Esophagus squamous epithelium (tissue), 5 donors: ENCODE data around the gene UGT3A2. TPM values are rescaled to one million over a fixed set of nuclear protein-coding genes. Genes with fewer than 3 reads are reported as not detected.

Source experiments
- DNase-seq: peaks from one replicate; lab custom pipeline; 2025; lab: John Stamatoyannopoulos, UW
- H3K27ac ChIP-seq, 4 donors: fragments of 200-600 bp; sonication (generic); one replicate each; pipeline ENCODE4 v1.5.1; 2016 to 2019; ENCODE audit warnings: mild to moderate bottlenecking in 1 of 4
- H3K27me3 ChIP-seq, 4 donors: fragments of 200-600 bp; sonication (generic); 1 replicate in 3 of 4; 2 replicates in 1 of 4; pipeline versions ENCODE4 v1.5.1 to v1.6.0; 2017 to 2021; ENCODE audit warnings: antibody characterized with exemption in 1 of 4
- H3K36me3 ChIP-seq, 3 donors: fragments of 200-600 bp; sonication (generic); one replicate each; pipeline ENCODE4 v1.5.1; 2016 to 2019
- H3K4me1 ChIP-seq, 3 donors: fragments of 200-600 bp; sonication (generic); one replicate each; pipeline ENCODE4 v1.5.1; 2017 to 2019
- H3K4me3 ChIP-seq, 4 donors: fragments of 200-600 bp; sonication (generic); 1 replicate in 3 of 4; 2 replicates in 1 of 4; pipeline ENCODE4 v1.5.1; 2016 to 2019; ENCODE audit warnings: mild to moderate bottlenecking in 2 of 4, moderate library complexity in 1 of 4
- H3K9me3 ChIP-seq, 3 donors: fragments of 200-600 bp; sonication (generic); one replicate each; pipeline ENCODE4 v1.5.1; 2016 to 2019
- CTCF ChIP-seq, 6 experiments: fragments of 450-650 bp in 4 of 6; fragments of 200-600 bp in 2 of 6; sonication (generic) in 2 of 6; IDR thresholded peaks; one replicate each; pipeline ENCODE4 v1.5.1; 2016 to 2019; ENCODE audit warnings: antibody characterized with exemption in 6 of 6, mild to moderate bottlenecking in 4 of 6, moderate library complexity in 4 of 6
- POLR2A ChIP-seq, 4 donors: fragments of 450-650 bp; IDR thresholded peaks; one replicate each; pipeline ENCODE4 v1.6.1; 2017; ENCODE audit warnings: antibody characterized with exemption in 4 of 4, mild to moderate bottlenecking in 4 of 4, moderate library complexity in 3 of 4
- WGBS, 2 donors: methylation state at CpG; one replicate each; pipeline ENCODE4 v1.1.5; 2018; 5-methylcytosine and 5-hydroxymethylcytosine counted together
- intact Hi-C: fragments of 100-400 bp; cut with DNase I; formaldehyde crosslinking; loops from one replicate; pipeline ENCODE4 v1.15.0; 2022
- total RNA-seq, 4 donors: library from RNA; depleted of rRNA; stranded (reverse); fragments of >200 nt; gene quantifications; one replicate each; pipeline ENCODE4 v1.1.0, GENCODE V29; 2016
- donor health status: DM: yes; HTN: yes; CAD: no.

UGT3A2 gene
- total RNA-seq, 4 donors from 2014 or later = not detected

DNA sequence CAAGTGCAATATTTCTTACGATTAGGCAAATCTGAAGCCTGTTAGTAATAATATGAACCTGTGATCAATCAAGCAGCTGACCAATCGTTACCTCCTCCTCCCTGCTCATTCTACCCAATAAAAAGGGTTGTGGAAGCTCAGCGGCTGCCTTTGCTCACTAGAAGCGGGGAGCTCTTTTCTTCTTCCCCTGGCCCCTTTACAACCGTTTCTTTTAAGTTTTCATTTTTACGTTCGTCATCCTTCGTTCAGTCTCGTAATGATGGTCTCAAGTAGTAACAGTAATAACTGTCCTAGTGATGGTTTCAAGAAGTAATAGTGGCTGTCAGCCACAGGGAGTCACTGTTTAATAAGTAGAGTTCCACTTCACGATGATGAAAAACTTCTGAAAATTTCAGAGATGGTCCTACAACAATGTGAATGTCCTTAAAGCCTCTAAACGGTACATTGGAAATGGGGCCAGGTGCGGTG lies 6.2 kb downstream of the UGT3A2 start:
- no peak overlapping the region for H3K27ac ChIP-seq
- H3K27me3 ChIP-seq = peaks cover 0 to 22% (median 0%) of the 10 kb centered on the region in 4 donors
- DNase-seq = no peak
- H3K4me3 ChIP-seq = no peak overlapping the region
- 69 to 71% methylated on average over 12 of the region's 12 CpGs for WGBS, 2 donors
- H3K9me3 ChIP-seq = no peaks in the 10 kb centered on the region
- intact Hi-C loops = no loop called here
- no peaks in the 10 kb centered on the region for H3K36me3 ChIP-seq
- H3K4me1 ChIP-seq = no peaks in the 10 kb centered on the region
- no peak for TF ChIP-seq CTCF (IDR thresholded peaks at IDR 0.05)
- no peak for TF ChIP-seq POLR2A (IDR thresholded peaks at IDR 0.05)

- Histone ChIP-seq H3K9me3 (no peaks in the 10 kb centered on the region), H3K36me3 (no peaks in the 10 kb centered on the region), H3K4me1 (no peaks in the 10 kb centered on the region), H3K27me3 (peaks cover 0 to 16% (median 0%) of the 10 kb centered on the region in 4 donors), H3K4me3 (no peak overlapping the region), H3K27ac (no peak overlapping the region)
- 68 to 78% methylated on average over 5 of the region's 5 CpGs for WGBS, 2 donors
- intact Hi-C loops = no loop called here
- no peak for DNase-seq
- TF ChIP-seq CTCF (IDR thresholded peaks at IDR 0.05) = no peak
- TF ChIP-seq POLR2A (IDR thresholded peaks at IDR 0.05) = no peak
Observed at GRCh38 chr5:36059571-36060419, 6.9 kb downstream of the UGT3A2 start.

DNA sequence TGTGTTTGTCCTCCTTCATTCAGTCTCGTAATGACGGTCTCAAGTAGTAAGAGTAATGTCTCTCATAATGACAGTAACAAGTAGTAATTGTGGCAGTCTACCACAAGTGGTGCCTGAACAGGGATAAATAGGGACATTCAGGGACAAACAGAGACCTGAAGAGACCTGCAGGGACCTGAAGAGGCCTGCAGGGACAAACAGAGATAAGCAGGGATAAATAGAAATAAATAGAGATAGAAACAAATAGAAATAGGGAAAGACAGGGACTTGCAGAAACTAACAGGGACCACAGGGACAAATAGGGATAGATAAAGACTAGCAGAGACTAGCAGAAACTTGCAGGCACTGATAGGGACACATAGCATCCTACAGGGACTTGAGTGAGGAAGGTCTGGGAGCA lies 7.9 kb downstream of the UGT3A2 start:
- TF ChIP-seq CTCF (IDR thresholded peaks at IDR 0.05) (no peak), POLR2A (IDR thresholded peaks at IDR 0.05) (no peak)
- Histone ChIP-seq H3K27me3 (peaks cover 0 to 10% (median 0%) of the 10 kb centered on the region in 4 donors), H3K27ac (no peak overlapping the region), H3K9me3 (no peaks in the 10 kb centered on the region), H3K4me3 (no peak overlapping the region), H3K36me3 (no peaks in the 10 kb centered on the region), H3K4me1 (no peaks in the 10 kb centered on the region)
- 80 to 92% methylated on average over 2 of the region's 2 CpGs for WGBS, 2 donors
- intact Hi-C loops = no loop called here
- DNase-seq = no peak

DNA sequence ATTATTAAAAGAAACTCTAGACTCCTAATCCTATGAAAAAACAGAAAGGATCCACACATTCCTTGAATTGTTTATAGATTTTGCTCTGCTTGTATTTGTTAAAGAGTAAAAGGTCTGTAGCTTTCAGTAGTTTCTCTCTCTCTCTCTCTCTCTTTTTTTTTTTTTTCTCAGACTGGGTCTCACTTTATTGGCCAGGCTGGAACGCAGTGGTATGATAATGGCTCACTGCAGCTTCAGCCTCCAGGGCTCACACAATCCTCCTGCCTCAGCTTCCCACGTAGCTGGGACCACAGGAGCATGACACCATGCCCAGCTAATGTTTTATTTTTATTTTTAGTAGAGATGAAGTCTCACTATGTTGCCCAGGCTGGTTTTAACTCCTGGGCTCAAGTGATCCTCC lies 9.3 kb downstream of the UGT3A2 start:
- no peak for DNase-seq

More for the DNA sequence above, 9.3 kb downstream of the UGT3A2 start:
- H3K27me3 ChIP-seq = peaks cover 0 to 4% (median 0%) of the 10 kb centered on the region in 4 donors
- H3K36me3 ChIP-seq = no peaks in the 10 kb centered on the region
- H3K4me3 ChIP-seq = no peak overlapping the region
- intact Hi-C loops = no loop called here
- no peaks in the 10 kb centered on the region for H3K4me1 ChIP-seq
- no peak overlapping the region for H3K27ac ChIP-seq
- 65 to 79% methylated on average over 2 of the region's 2 CpGs for WGBS, 2 donors
- H3K9me3 ChIP-seq = no peaks in the 10 kb centered on the region
- TF ChIP-seq CTCF (IDR thresholded peaks at IDR 0.05) (no peak), POLR2A (IDR thresholded peaks at IDR 0.05) (no peak)
